Naive thymus-derived CD8-positive, alpha-beta T cell (primary cell): ENCODE results near the gene CSTA. TPM values are rescaled to one million over a fixed set of nuclear protein-coding genes. Genes with fewer than 3 reads are reported as not detected.

Source experiments
- ATAC-seq, 2 donors: fragments of 150-1000 bp; cut with Tn5 transposase in 1 of 2; sonication (Bioruptor Pico), chemical (Tn5 transposase) in 1 of 2; 1 replicate in 1 of 2; 2 replicates in 1 of 2; pipeline ENCODE4 v1.10.0; 2021; ENCODE audit warnings: mild to moderate bottlenecking in 2 of 2, moderate library complexity in 2 of 2
- POLR2A ChIA-PET: fragments of 350-600 bp; sonication (Branson Sonifier 250); formaldehyde crosslinking; loops from one replicate; lab custom pipeline; 2021; ENCODE audit warnings: antibody characterized with exemption; lab: Charles Lee
- DNase-seq, 10 donors: peaks; one replicate each; pipeline versions ENCODE4 v3.0.0 to v3.0.0-alpha.2; 2020 to 2022
- H3K27ac Mint-ChIP-seq, 10 donors: one replicate each; pipeline ENCODE4 v1.8.0; 2020 to 2022; ENCODE audit warnings: mild to moderate bottlenecking in 10 of 10, mixed read lengths in 10 of 10, moderate library complexity in 4 of 10, inconsistent platforms in 1 of 10
- H3K27me3 Mint-ChIP-seq, 5 donors: one replicate each; pipeline ENCODE4 v1.8.0; 2021 to 2022; ENCODE audit warnings: mixed read lengths in 5 of 5
- H3K36me3 Mint-ChIP-seq, 3 donors: one replicate each; pipeline ENCODE4 v1.8.0; 2020 to 2022; ENCODE audit warnings: mixed read lengths in 3 of 3, mild to moderate bottlenecking in 2 of 3, inconsistent platforms in 1 of 3
- H3K4me1 Mint-ChIP-seq, 4 donors: one replicate each; pipeline ENCODE4 v1.8.0; 2021 to 2022; ENCODE audit warnings: mixed read lengths in 4 of 4
- H3K4me3 Mint-ChIP-seq, 10 donors: one replicate each; pipeline ENCODE4 v1.8.0; 2020 to 2022; ENCODE audit warnings: mild to moderate bottlenecking in 10 of 10, mixed read lengths in 10 of 10, moderate library complexity in 6 of 10, inconsistent platforms in 1 of 10
- H3K9me3 Mint-ChIP-seq, 9 donors: one replicate each; pipeline ENCODE4 v1.8.0; 2020 to 2022; ENCODE audit warnings: mixed read lengths in 9 of 9, mild to moderate bottlenecking in 3 of 9, inconsistent platforms in 1 of 9, moderate library complexity in 1 of 9
- polyA plus RNA-seq, 3 donors: library from polyadenylated mRNA; unstranded; fragments of 300-500 nt; fragmentation: Illumina TruSeq; gene quantifications; one replicate each; pipeline ENCODE4 v1.2.3, GENCODE V29; 2021
- total RNA-seq, 8 experiments: library from RNA in 2 of 8; stranded (reverse) in 2 of 8; gene quantifications; one replicate each; pipeline ENCODE4 v1.2.3 and lab custom pipeline; 2021 to 2026

The CSTA gene
- total and polyA plus RNA-seq, 5 experiments from 2014 or later: 0.26 to 0.29 TPM; not detected in 3

- Mint-ChIP-seq H3K9me3 (no peaks in the 10 kb centered on the region), H3K27ac (peak overlapping the region in 1 of 10 donors; percentile 79), H3K4me3 (no peak overlapping the region), H3K27me3 (peaks cover 5 to 23% (median 9%) of the 10 kb centered on the region in 5 donors), H3K4me1 (no peaks in the 10 kb centered on the region), H3K36me3 (no peaks in the 10 kb centered on the region)
- DNase-seq (no peak), ATAC-seq (no peak)
- POLR2A ChIA-PET: no interaction called here
Observed at GRCh38 chr3:122332551-122332950, 7.5 kb downstream of the CSTA start.

GRCh38 chr3:122342803-122343202, 17.8 kb downstream of the CSTA start:
- peaks cover 0 to 6% (median 0%) of the 10 kb centered on the region in 9 donors for H3K9me3 Mint-ChIP-seq
- H3K4me3 Mint-ChIP-seq: no peak overlapping the region
- DNase-seq (no peak), ATAC-seq (no peak)
- no peaks in the 10 kb centered on the region for H3K4me1 Mint-ChIP-seq
- peaks cover 0 to 3% (median 1%) of the 10 kb centered on the region in 5 donors for H3K27me3 Mint-ChIP-seq
- H3K36me3 Mint-ChIP-seq: no peaks in the 10 kb centered on the region
- POLR2A ChIA-PET: no interaction called here
- peak overlapping the region in 1 of 10 donors; percentile 21 for H3K27ac Mint-ChIP-seq

DNA sequence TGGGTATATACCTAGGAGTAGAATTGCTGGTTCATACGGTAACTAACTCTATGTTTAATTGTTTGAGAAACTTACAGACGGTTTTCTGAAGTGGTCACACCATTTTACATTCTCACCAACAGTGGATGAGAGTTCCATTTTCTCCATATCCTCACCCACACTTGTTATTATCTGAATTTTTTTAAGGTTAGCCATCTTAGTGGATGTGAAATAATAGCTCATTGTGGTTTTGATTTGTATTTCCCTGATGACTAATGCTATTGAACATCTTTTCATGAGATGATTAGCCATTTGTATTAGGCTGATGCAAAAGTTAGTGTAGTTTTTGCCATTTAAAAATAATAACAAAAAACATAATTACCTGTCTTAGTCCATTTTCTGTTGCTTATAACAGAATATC, 18.6 kb downstream of the CSTA start:
- Mint-ChIP-seq H3K36me3 (no peaks in the 10 kb centered on the region), H3K9me3 (peaks cover 0 to 6% (median 0%) of the 10 kb centered on the region in 9 donors), H3K27me3 (peaks cover 0 to 7% (median 1%) of the 10 kb centered on the region in 5 donors), H3K4me3 (no peak overlapping the region), H3K27ac (no peak overlapping the region), H3K4me1 (no peaks in the 10 kb centered on the region)
- ATAC-seq (no peak), DNase-seq (no peak)
- POLR2A ChIA-PET: no interaction called here

DNA sequence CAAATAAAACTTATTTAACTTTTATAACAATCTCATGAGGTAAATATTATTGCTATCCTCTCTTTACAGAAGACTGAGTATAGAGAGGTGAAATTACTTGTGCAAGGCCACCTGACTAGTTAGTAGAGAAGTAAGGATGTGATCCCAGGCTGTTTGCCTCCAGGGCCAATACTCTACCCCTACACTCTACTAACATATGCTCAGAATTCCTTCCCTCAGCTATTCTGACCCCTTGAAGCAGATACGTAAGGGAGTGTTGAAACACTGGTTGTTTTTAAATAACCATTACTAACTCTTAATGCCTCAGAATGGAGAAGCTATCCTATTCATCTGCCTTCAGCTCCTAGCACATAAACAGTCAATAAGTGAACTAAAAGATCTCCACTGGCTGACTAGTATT, 24.1 kb downstream of the CSTA start:
- no peaks in the 10 kb centered on the region for H3K36me3 Mint-ChIP-seq
- DNase-seq: no peak
- H3K27ac Mint-ChIP-seq: no peak overlapping the region
- peaks cover 0 to 4% (median 0%) of the 10 kb centered on the region in 9 donors for H3K9me3 Mint-ChIP-seq
- peaks cover 0 to 7% (median 0%) of the 10 kb centered on the region in 5 donors for H3K27me3 Mint-ChIP-seq
- no peaks in the 10 kb centered on the region for H3K4me1 Mint-ChIP-seq
- no peak for ATAC-seq
- H3K4me3 Mint-ChIP-seq: no peak overlapping the region
- POLR2A ChIA-PET: no interaction called here

GRCh38 chr3:122350814-122351418, 25.9 kb downstream of the CSTA start:
- POLR2A ChIA-PET: interaction anchor here (0.6 kb wide), 1 partner anchor 130 kb away, joined by 3 read pairs; no protein-coding TSS in a partner anchor
- H3K27ac Mint-ChIP-seq: peak overlapping the region in 1 of 10 donors; percentile 15
- H3K4me3 Mint-ChIP-seq: no peak overlapping the region
- ATAC-seq (no peak), DNase-seq (no peak)
- no peaks in the 10 kb centered on the region for H3K36me3 Mint-ChIP-seq
- H3K27me3 Mint-ChIP-seq: peaks cover 0 to 7% (median 0%) of the 10 kb centered on the region in 5 donors
- H3K9me3 Mint-ChIP-seq: peaks cover 0 to 4% (median 0%) of the 10 kb centered on the region in 9 donors
- H3K4me1 Mint-ChIP-seq: peaks cover 0 to 5% (median under 1%) of the 10 kb centered on the region in 4 donors

- POLR2A ChIA-PET: no interaction called here
- Mint-ChIP-seq H3K27me3 (peaks cover 0 to 7% (median 0%) of the 10 kb centered on the region in 5 donors), H3K36me3 (no peaks in the 10 kb centered on the region), H3K4me1 (peaks cover 0 to 6% (median under 1%) of the 10 kb centered on the region in 4 donors), H3K4me3 (no peak overlapping the region), H3K27ac (no peak overlapping the region), H3K9me3 (peaks cover 0 to 4% (median 0%) of the 10 kb centered on the region in 9 donors)
- DNase-seq: no peak
- no peak for ATAC-seq
Observed at GRCh38 chr3:122351612-122352011, 26.6 kb downstream of the CSTA start.

DNA sequence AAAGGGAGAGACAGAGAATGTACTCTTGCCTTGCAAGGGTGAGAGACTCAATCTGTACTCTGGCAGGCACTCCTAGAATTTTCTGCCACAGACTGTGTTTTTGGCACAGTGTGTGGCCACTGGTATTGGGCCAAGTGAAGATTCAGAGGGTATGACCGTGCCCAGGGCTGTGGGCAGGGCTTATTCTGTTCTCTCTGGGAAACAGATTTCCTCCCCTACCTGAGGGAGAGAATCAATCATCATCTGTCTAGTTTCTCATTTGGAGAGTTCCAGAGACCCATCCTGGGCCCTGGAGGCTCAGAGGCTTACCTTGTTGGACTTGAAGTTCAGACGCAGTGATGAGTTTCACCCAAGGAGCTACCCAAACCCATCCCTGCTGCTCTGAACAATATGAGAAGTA, 28.2 kb downstream of the CSTA start:
- Mint-ChIP-seq H3K27ac (no peak overlapping the region), H3K4me1 (peaks cover 0 to 6% (median under 1%) of the 10 kb centered on the region in 4 donors), H3K9me3 (no peaks in the 10 kb centered on the region), H3K36me3 (peaks cover 0 to under 1% (median 0%) of the 10 kb centered on the region in 3 donors), H3K4me3 (no peak overlapping the region), H3K27me3 (no peaks in the 10 kb centered on the region)
- ATAC-seq: no peak
- no peak for DNase-seq
- POLR2A ChIA-PET: no interaction called here

DNA sequence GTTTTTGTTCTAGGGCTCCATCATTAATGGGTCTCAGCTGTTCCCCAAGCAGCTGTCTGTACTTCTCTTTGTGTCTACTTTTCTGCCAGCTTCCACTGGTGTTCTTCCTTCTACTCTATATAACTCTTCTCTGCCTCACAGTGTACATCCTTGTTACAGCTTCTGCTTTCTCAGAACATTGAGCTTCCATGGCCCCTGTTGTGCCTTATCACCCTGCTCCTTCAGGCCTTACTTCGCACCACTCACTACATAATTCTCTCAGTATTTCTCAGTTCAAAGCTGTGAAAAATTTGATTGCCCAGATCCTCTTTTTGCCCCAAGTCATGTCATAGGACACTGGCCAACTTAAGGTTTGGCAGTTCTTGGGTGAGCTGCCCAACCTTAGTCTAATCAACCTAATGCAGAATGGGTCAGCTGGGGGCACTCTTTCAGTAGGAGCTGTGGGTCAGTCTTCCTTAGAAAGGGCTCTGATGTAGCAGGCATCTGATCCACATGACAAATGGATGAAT, 28.9 kb downstream of the CSTA start:
- Mint-ChIP-seq H3K27me3 (no peaks in the 10 kb centered on the region), H3K36me3 (peaks cover 0 to 8% (median 0%) of the 10 kb centered on the region in 3 donors), H3K4me1 (peaks cover 0 to 6% (median under 1%) of the 10 kb centered on the region in 4 donors), H3K9me3 (no peaks in the 10 kb centered on the region), H3K27ac (no peak overlapping the region), H3K4me3 (no peak overlapping the region)
- ATAC-seq: no peak
- no peak for DNase-seq
- POLR2A ChIA-PET: no interaction called here

DNA sequence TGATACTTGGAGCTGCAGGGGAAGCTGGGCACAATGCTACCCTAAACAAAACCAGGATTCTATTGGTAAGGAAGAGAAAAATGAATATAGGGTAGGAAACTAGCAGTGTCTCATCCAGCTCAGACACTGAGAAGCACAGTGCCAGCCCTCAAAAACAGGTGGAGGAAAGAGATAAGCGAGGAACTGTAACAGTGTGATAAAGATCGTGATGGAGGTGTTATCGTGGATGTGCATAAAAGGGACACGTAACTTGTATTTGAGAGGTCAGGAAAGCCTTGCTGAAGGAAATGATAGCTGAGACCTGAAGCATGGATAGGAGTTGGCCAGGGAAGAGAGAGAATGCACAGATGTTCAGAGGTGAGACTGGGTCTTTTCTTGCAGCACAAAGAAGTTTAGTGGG, 30.6 kb downstream of the CSTA start:
- H3K4me3 Mint-ChIP-seq: no peak overlapping the region
- DNase-seq (no peak), ATAC-seq (no peak)
- POLR2A ChIA-PET: no interaction called here
- no peaks in the 10 kb centered on the region for H3K27me3 Mint-ChIP-seq
- H3K27ac Mint-ChIP-seq: peak overlapping the region in 4 of 10 donors; percentile 0 to 68 (median 40)
- peaks cover 0 to 6% (median under 1%) of the 10 kb centered on the region in 4 donors for H3K4me1 Mint-ChIP-seq
- no peaks in the 10 kb centered on the region for H3K9me3 Mint-ChIP-seq
- peaks cover 0 to 14% (median 0%) of the 10 kb centered on the region in 3 donors for H3K36me3 Mint-ChIP-seq

DNA sequence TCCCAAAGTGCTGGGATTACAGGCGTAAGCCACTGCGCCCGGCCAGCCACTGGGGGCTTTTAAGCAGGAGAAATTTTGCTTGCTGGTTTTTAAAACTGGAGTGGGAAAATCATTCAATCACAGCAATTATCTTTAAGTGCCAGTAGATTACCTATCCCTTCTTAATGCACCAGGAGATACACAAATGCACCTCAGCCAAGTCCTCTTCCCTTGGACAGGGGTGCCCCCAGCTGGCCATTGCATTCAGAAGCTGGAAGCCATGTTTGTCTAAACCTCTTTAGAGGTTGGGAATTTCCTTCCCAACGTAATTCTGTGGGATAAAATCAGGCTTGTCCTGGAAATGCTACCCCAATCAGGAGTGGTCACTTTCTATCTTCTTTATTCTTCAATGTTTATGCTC, 31.4 kb downstream of the CSTA start:
- Mint-ChIP-seq H3K27me3 (no peaks in the 10 kb centered on the region), H3K36me3 (peaks cover 0 to 17% (median 0%) of the 10 kb centered on the region in 3 donors), H3K4me3 (no peak overlapping the region), H3K9me3 (no peaks in the 10 kb centered on the region), H3K27ac (peak overlapping the region in 4 of 10 donors; percentile 14 to 63 (median 44)), H3K4me1 (peaks cover 0 to 6% (median under 1%) of the 10 kb centered on the region in 4 donors)
- POLR2A ChIA-PET: no interaction called here
- DNase-seq (peak in 6 of 10 donors; percentile 3 to 36 (median 18)), ATAC-seq (no peak)

- DNase-seq (no peak), ATAC-seq (no peak)
- peaks cover 0 to 6% (median under 1%) of the 10 kb centered on the region in 4 donors for H3K4me1 Mint-ChIP-seq
- H3K27me3 Mint-ChIP-seq: no peaks in the 10 kb centered on the region
- peak overlapping the region in 6 of 10 donors; percentile 3 to 63 (median 36) for H3K27ac Mint-ChIP-seq
- no peak overlapping the region for H3K4me3 Mint-ChIP-seq
- no peaks in the 10 kb centered on the region for H3K9me3 Mint-ChIP-seq
- H3K36me3 Mint-ChIP-seq: peaks cover 0 to 27% (median 3%) of the 10 kb centered on the region in 3 donors
- POLR2A ChIA-PET: no interaction called here
Observed at GRCh38 chr3:122357828-122358702, 33.0 kb downstream of the CSTA start.

- H3K4me1 Mint-ChIP-seq: peaks cover 0 to 6% (median under 1%) of the 10 kb centered on the region in 4 donors
- no peaks in the 10 kb centered on the region for H3K27me3 Mint-ChIP-seq
- H3K4me3 Mint-ChIP-seq: no peak overlapping the region
- DNase-seq (no peak), ATAC-seq (no peak)
- H3K36me3 Mint-ChIP-seq: peaks cover 0 to 34% (median 3%) of the 10 kb centered on the region in 3 donors
- H3K27ac Mint-ChIP-seq: peak overlapping the region in 6 of 10 donors; percentile 25 to 93 (median 50)
- POLR2A ChIA-PET: no interaction called here
- no peaks in the 10 kb centered on the region for H3K9me3 Mint-ChIP-seq
Observed at GRCh38 chr3:122358703-122359032, 33.6 kb downstream of the CSTA start.

- ATAC-seq (no peak), DNase-seq (no peak)
- POLR2A ChIA-PET: no interaction called here
- H3K9me3 Mint-ChIP-seq: no peaks in the 10 kb centered on the region
- peaks cover 0 to 66% (median 3%) of the 10 kb centered on the region in 3 donors for H3K36me3 Mint-ChIP-seq
- no peaks in the 10 kb centered on the region for H3K4me1 Mint-ChIP-seq
- no peak overlapping the region for H3K4me3 Mint-ChIP-seq
- peak overlapping the region in 1 of 10 donors; percentile 37 for H3K27ac Mint-ChIP-seq
- no peaks in the 10 kb centered on the region for H3K27me3 Mint-ChIP-seq
Observed at GRCh38 chr3:122362026-122362425, 37.0 kb downstream of the CSTA start.
